GM19351 (cell line): Measurements from ENCODE around the gene SLC38A11.

Experiments used
- ATAC-seq: cut with Tn5 transposase; IDR thresholded peaks from one replicate; pipeline ENCODE4 v1.9.1; 2021; ENCODE audit warnings: mild to moderate bottlenecking, moderate library complexity; ENCODE audit not compliant: unreplicated experiment

Gene SLC38A11

GRCh38 chr2:164846276-164846675 lies 109.0 kb downstream of the SLC38A11 start:
- ATAC-seq: no peak
